K562 (cell line): ENCODE data around the gene EMC10. TPM values are rescaled to one million over a fixed set of nuclear protein-coding genes. Genes with fewer than 3 reads are reported as not detected.

Source experiments
- ATAC-seq: fragments of 200-7000 bp; cut with Tn5 transposase; 3 replicates; pipeline ENCODE4 v1.9.1; 2020; ENCODE audit warnings: moderate library complexity
- BruUV-seq: library from RNA; stranded (reverse); fragments of 400-500 nt; replicated peaks from 2 replicates; lab custom pipeline; 2021; lab: Mats Ljungman, UMichigan
- CTCF ChIA-PET: fragments of 300-600 bp; formaldehyde crosslinking; extraction: SDS; loops from one replicate; lab custom pipeline; 2021; ENCODE audit warnings: low intra/inter-chr PET ratio; lab: Yijun Ruan, JAX
- POLR2A ChIA-PET: fragments of 300-600, 350-650 bp; sonication (Branson Sonifier 250); formaldehyde crosslinking; extraction: SDS; loops from one replicate; lab custom pipeline; 2021; ENCODE audit warnings: antibody characterized with exemption, inconsistent platforms; lab: Yijun Ruan, JAX
- DNase-seq, 4 experiments: peaks; one replicate each; pipeline versions ENCODE4 v3.0.0 to v3.0.0-alpha.2; 2011 to 2018; ENCODE audit warnings: low spot score in 3 of 4, mixed read lengths in 3 of 4; ENCODE audit errors: extremely low read depth in 1 of 4
- FAIRE-seq: peaks from 2 replicates; lab custom pipeline; 2011; peaks lifted over from hg19 to GRCh38; lab: Jason Lieb, UNC
- H2AFZ ChIP-seq: 2 replicates; pipeline ENCODE4 v1.6.0; 2011; ENCODE audit warnings: low read depth, low read length, control low read depth, inconsistent platforms
- H3K27ac ChIP-seq: fragments of 200-600 bp; 3 replicates; pipeline ENCODE4 v1.8.0; 2011; ENCODE audit warnings: low read depth, mild to moderate bottlenecking, control low read depth, inconsistent platforms, low read length, moderate library complexity, mixed read lengths; ENCODE audit errors: extremely low read depth
- H3K27me3 ChIP-seq, 2 experiments: fragments of 300-600 bp in 1 of 2; 2 replicates in 1 of 2; 3 replicates in 1 of 2; pipeline versions ENCODE4 v1.6.0 to v1.8.0; 2011; ENCODE audit warnings: inconsistent platforms in 2 of 2, low read length in 2 of 2, mild to moderate bottlenecking in 1 of 2, mixed read lengths in 1 of 2, moderate library complexity in 1 of 2; ENCODE audit not compliant: control insufficient read depth in 2 of 2, insufficient read depth in 2 of 2
- H3K36me3 ChIP-seq: fragments of 300-600 bp; 3 replicates; pipeline ENCODE4 v1.8.0; 2011; ENCODE audit warnings: mild to moderate bottlenecking, low read length, inconsistent platforms; ENCODE audit not compliant: control insufficient read depth, insufficient read depth
- H3K4me1 ChIP-seq, 2 experiments: fragments of 200-600 bp in 1 of 2; replicated peaks in 1 of 2; 2 replicates in 1 of 2; 3 replicates in 1 of 2; pipeline versions ENCODE4 v1.5.1 to v1.8.0; 2011; ENCODE audit warnings: inconsistent platforms in 2 of 2, low read length in 2 of 2, mild to moderate bottlenecking in 1 of 2, mixed read lengths in 1 of 2, moderate library complexity in 1 of 2; ENCODE audit not compliant: control insufficient read depth in 2 of 2, insufficient read depth in 2 of 2
- H3K4me2 ChIP-seq: 2 replicates; pipeline ENCODE4 v1.6.1; 2011; ENCODE audit warnings: low read length, control low read depth, inconsistent platforms, mixed read lengths; ENCODE audit not compliant: insufficient read depth
- H3K4me3 ChIP-seq: fragments of 200-600 bp; sonication (generic), shearing (Covaris generic); 2 replicates; pipeline ENCODE4 v1.5.1; 2016; ENCODE audit warnings: control low read depth, inconsistent platforms
- H3K79me2 ChIP-seq: fragments of 200-600 bp; 3 replicates; pipeline ENCODE4 v1.8.0; 2011; ENCODE audit warnings: low read length, inconsistent platforms; ENCODE audit not compliant: control insufficient read depth, insufficient read depth
- H3K9ac ChIP-seq, 2 experiments: 2 replicates each; pipeline versions ENCODE4 v1.6.0 to v1.6.1; 2011; ENCODE audit warnings: low read depth in 2 of 2, low read length in 2 of 2, control low read depth in 1 of 2, inconsistent platforms in 1 of 2, mild to moderate bottlenecking in 1 of 2, mixed read lengths in 1 of 2; ENCODE audit not compliant: insufficient read depth in 1 of 2
- H3K9me1 ChIP-seq: one replicate; pipeline ENCODE4 v1.6.0; 2011; ENCODE audit warnings: inconsistent platforms, mild to moderate bottlenecking, low read length, moderate library complexity; ENCODE audit not compliant: control insufficient read depth, insufficient read depth
- H3K9me3 ChIP-seq: replicated peaks from 2 replicates; pipeline ENCODE4 v1.5.1; 2011; ENCODE audit warnings: low read depth, low read length, inconsistent platforms; ENCODE audit not compliant: control insufficient read depth, insufficient read depth
- H4K20me1 ChIP-seq: replicated peaks from 2 replicates; pipeline ENCODE4 v1.6.1; 2011; ENCODE audit warnings: low read length, inconsistent platforms, mixed read lengths; ENCODE audit not compliant: control insufficient read depth, insufficient read depth
- BRCA1 ChIP-seq, 2 experiments: fragments of 450-650 bp in 1 of 2; sonication (generic) in 1 of 2; formaldehyde crosslinking in 1 of 2; IDR thresholded peaks; 2 replicates each; pipeline versions ENCODE4 v1.5.0 to v1.6.1; 2017 to 2020; ENCODE audit warnings: mild to moderate bottlenecking in 1 of 2, missing genetic modification reagents in 1 of 2
- CHD1 ChIP-seq: fragments of 200-600 bp; sonication (generic); IDR thresholded peaks from one replicate; pipeline ENCODE4 v1.6.1; 2012; ENCODE audit warnings: mild to moderate bottlenecking, moderate library complexity, low read length, inconsistent platforms
- ETV1 ChIP-seq: fragments of 450-650 bp; conservative IDR thresholded peaks from 2 replicates; pipeline ENCODE4 v1.6.1; 2016; ENCODE audit warnings: missing genetic modification characterization, control low read depth, low read depth, missing compliant biosample characterization
- FOSL1 ChIP-seq: fragments of 200-800 bp; sonication (Bioruptor generic); conservative IDR thresholded peaks from 2 replicates; pipeline ENCODE4 v1.6.1; 2016; ENCODE audit warnings: missing genetic modification characterization, missing compliant biosample characterization
- NFXL1 ChIP-seq: fragments of 450-650 bp; formaldehyde crosslinking; IDR thresholded peaks from 2 replicates; pipeline ENCODE4 v1.4.0; 2021; ENCODE audit warnings: mild to moderate bottlenecking
- NUFIP1 ChIP-seq: fragments of 450-650 bp; IDR thresholded peaks from 2 replicates; pipeline ENCODE4 v1.6.1; 2018; ENCODE audit not compliant: partially characterized antibody
- PHF8 ChIP-seq: fragments of 200-600 bp; sonication (generic); IDR thresholded peaks from 2 replicates; pipeline ENCODE4 v1.6.1; 2012; ENCODE audit warnings: mixed run types, mild to moderate bottlenecking, inconsistent platforms, low read length, moderate library complexity, borderline replicate concordance
- POLR3A ChIP-seq: IDR thresholded peaks from 2 replicates; pipeline ENCODE4 v1.6.1; 2011; ENCODE audit warnings: borderline replicate concordance, mild to moderate bottlenecking, moderate library complexity; ENCODE audit not compliant: insufficient read length, insufficient read depth; ENCODE audit errors: extremely low read depth
- RBM34 ChIP-seq: fragments of 200-400 bp; formaldehyde crosslinking; IDR thresholded peaks from 2 replicates; pipeline ENCODE4 v1.6.1; 2018; ENCODE audit warnings: low read length, borderline replicate concordance; ENCODE audit not compliant: insufficient read depth
- ZNF324 ChIP-seq: fragments of 250-450 bp; sonication (Bioruptor Pico); IDR thresholded peaks from 2 replicates; pipeline ENCODE4 v1.4.0; 2020; ENCODE audit warnings: mild to moderate bottlenecking
- WGBS: fragments of 100-300 bp; shearing (Covaris generic); methylation state at CpG from one replicate; pipeline ENCODE4 v1.1.6; 2016; ENCODE audit warnings: low coverage, mixed read lengths; ENCODE audit not compliant: insufficient coverage; ENCODE audit errors: missing lambda C conversion rate; 5-methylcytosine and 5-hydroxymethylcytosine counted together
- in situ Hi-C: fragments of 300-500 bp; cut with MboI; formaldehyde crosslinking; loops from 4 replicates; pipeline ENCODE4 v1.15.0; 2018; ENCODE audit warnings: inconsistent platforms, mixed read lengths
- intact Hi-C: fragments of 100-400 bp; cut with micrococcal nuclease; formaldehyde crosslinking; loops from 2 replicates; pipeline ENCODE4 v1.14.2; 2022
- polyA plus RNA-seq, 8 experiments: library from polyadenylated mRNA; depleted of rRNA in 4 of 8; stranded (reverse) in 5 of 8; unstranded in 3 of 8; fragments of >200 nt; fragmentation: Nextera tagmentation in 2 of 8; fragmentation: Illumina TruSeq in 1 of 8; extraction: Ambion mirVana in 2 of 8; extraction: Trizol in 1 of 8; gene quantifications; 2 replicates each; pipeline versions ENCODE4 v1.2.1 to v1.2.3, GENCODE V29; 2011 to 2014; ENCODE audit warnings: inconsistent platforms in 1 of 8, missing spikeins in 1 of 8
- total RNA-seq, 7 experiments: library from RNA; depleted of rRNA in 6 of 7; stranded (reverse); fragments of >200 nt in 6 of 7; fragmentation: Illumina TruSeq in 2 of 7; extraction: Trizol in 2 of 7; gene quantifications; 2 replicates each; pipeline versions ENCODE4 v1.2.1 to v1.2.3, GENCODE V29; 2011 to 2021; ENCODE audit warnings: low replicate concordance in 1 of 7
- TF ChIP-seq, protein P1 (sequence below): fragments of 450-650 bp; formaldehyde crosslinking; conservative IDR thresholded peaks from 2 replicates; pipeline ENCODE4 v1.4.0; 2022; ENCODE audit warnings: mild to moderate bottlenecking, missing genetic modification characterization
- TF ChIP-seq, protein P2 (sequence below): IDR thresholded peaks from 2 replicates; pipeline ENCODE4 v1.6.1; 2011; ENCODE audit not compliant: insufficient read length; ENCODE audit errors: extremely low read depth
- TF ChIP-seq, protein P3 (sequence below): fragments of 450-650 bp; IDR thresholded peaks from 2 replicates; pipeline ENCODE4 v1.6.1; 2018; ENCODE audit not compliant: partially characterized antibody

Gene EMC10
- total and polyA plus RNA-seq, 9 of the 15 experiments (the other 6 are each of a cell fraction or from before 2014, with no cell fraction given) = 1.4 to 46.0 (median 13.1) TPM

DNA sequence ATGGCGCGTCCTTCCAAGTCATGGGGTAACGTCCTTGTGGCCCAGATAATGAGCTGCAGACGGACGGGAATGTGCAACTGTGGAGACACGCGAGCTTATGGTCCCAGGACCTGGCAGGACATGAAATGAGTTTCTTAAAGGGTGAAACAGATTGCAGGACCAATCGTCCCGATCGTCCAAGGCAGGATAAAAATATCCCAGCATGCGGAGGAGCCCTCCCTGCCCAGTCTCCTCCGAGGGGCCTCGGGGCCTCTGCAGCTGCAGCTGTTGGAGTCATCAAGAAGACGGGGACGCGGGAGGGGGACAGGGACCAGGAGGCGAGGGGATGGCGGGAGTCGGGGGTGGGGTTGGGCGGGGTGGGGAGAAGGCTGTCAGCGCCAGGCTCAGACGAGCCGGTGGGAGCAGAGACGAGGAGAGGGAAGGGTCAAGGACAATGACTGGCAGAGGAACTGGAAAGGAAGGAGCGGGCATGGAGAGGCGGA is 14.7 kb downstream of the EMC10 start (continued):
- TF ChIP-seq NUFIP1 (no peak), RBM34 (no peak), ZNF324 (no peak), CHD1 (no peak), POLR3A (no peak)

DNA sequence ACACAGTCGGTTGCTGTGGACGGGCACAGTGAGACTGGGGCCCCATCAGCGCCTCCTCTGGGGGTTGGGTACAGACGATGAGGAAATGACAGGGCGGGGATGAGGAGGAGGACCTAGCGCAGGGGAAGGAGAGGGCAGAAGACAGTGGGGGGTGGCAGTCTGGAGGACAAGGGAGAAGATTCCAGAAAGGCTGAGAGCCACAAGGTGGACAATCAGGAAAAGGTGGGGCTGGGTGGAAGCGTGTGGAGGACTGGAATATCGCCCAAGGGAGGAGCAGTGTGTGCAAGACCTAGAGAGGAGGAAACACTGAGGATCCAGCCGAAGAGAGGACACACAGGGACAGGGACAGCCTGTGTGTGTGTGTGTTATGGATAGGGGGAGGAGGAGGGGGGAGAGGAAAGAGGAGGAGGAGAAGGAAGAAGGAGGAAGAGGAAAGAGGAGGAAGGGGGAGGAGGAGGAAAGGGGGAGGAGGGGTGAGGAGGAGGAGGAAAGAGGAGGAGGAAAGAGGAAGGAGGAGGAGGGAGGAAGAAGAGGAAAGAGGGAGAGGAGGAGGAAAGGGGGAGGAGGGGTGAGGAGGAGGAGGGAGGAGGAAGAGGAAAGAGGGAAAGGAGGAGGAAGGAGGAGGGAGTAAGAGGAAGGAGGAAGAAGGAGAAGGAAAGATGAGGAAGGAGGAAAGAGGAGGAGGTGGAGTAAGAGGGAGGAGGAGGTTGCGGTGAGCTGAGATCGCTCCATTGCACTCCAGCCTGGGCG is 16.2 kb downstream of the EMC10 start:
- no peak overlapping the region for H3K4me3 ChIP-seq
- 0 out of 4 replicates have a peak overlapping the region, but pooled peaks of 1 of the 2 experiments have one; percentile 58 for H3K9ac ChIP-seq
- in situ Hi-C loops = no loop called here
- CTCF ChIA-PET = interaction anchor here (0.6 kb wide), 1 partner anchor 289 kb away, joined by 3 read pairs; no protein-coding TSS in a partner anchor
- no peaks in the 10 kb centered on the region for H4K20me1 ChIP-seq
- no peaks in the 10 kb centered on the region; the same call in 1 of the 2 replicates for H3K9me3 ChIP-seq
- intact Hi-C loops = no loop called here
- 3% methylated on average over 8 of the region's 12 CpGs for WGBS
- no peaks in the 10 kb centered on the region for H3K36me3 ChIP-seq
- H3K27me3 ChIP-seq = peaks cover 0 to 10% of the 10 kb centered on the region in 2 experiments; a peak in 2 of 5 replicates
- FAIRE-seq (peak; percentile 23), DNase-seq (peak; percentile 50 to 60 (median 56)), ATAC-seq (peak; percentile 87)
- H3K4me1 ChIP-seq = peaks cover 3 to 31% of the 10 kb centered on the region in 2 experiments; a peak in 3 of 5 replicates
- no peak overlapping the region for H3K27ac ChIP-seq
- H3K79me2 ChIP-seq = no peaks in the 10 kb centered on the region
- no peak overlapping the region for H2AFZ ChIP-seq
- H3K9me1 ChIP-seq = no peaks in the 10 kb centered on the region
- POLR2A ChIA-PET = no interaction called here
- H3K4me2 ChIP-seq = peak overlapping the region; percentile 24; the same call in 1 of the 2 replicates
- no TSS peak for BruUV-seq
- no peak for TF ChIP-seq ETV1 (tag)
- no peak for TF ChIP-seq BRCA1 (IDR thresholded peaks at IDR 0.05)
- TF ChIP-seq BRCA1 (CRISPR knock-in tag; IDR thresholded peaks at IDR 0.05) = no peak
- no peak for TF ChIP-seq PHF8
- TF ChIP-seq, protein P1, sequence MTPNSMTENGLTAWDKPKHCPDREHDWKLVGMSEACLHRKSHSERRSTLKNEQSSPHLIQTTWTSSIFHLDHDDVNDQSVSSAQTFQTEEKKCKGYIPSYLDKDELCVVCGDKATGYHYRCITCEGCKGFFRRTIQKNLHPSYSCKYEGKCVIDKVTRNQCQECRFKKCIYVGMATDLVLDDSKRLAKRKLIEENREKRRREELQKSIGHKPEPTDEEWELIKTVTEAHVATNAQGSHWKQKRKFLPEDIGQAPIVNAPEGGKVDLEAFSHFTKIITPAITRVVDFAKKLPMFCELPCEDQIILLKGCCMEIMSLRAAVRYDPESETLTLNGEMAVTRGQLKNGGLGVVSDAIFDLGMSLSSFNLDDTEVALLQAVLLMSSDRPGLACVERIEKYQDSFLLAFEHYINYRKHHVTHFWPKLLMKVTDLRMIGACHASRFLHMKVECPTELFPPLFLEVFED = no peak
- no peak for TF ChIP-seq NFXL1 (CRISPR knock-in tag)
- TF ChIP-seq, protein P2, sequence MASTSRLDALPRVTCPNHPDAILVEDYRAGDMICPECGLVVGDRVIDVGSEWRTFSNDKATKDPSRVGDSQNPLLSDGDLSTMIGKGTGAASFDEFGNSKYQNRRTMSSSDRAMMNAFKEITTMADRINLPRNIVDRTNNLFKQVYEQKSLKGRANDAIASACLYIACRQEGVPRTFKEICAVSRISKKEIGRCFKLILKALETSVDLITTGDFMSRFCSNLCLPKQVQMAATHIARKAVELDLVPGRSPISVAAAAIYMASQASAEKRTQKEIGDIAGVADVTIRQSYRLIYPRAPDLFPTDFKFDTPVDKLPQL = no peak
- TF ChIP-seq FOSL1 (tag) = no peak
- TF ChIP-seq, protein P3, sequence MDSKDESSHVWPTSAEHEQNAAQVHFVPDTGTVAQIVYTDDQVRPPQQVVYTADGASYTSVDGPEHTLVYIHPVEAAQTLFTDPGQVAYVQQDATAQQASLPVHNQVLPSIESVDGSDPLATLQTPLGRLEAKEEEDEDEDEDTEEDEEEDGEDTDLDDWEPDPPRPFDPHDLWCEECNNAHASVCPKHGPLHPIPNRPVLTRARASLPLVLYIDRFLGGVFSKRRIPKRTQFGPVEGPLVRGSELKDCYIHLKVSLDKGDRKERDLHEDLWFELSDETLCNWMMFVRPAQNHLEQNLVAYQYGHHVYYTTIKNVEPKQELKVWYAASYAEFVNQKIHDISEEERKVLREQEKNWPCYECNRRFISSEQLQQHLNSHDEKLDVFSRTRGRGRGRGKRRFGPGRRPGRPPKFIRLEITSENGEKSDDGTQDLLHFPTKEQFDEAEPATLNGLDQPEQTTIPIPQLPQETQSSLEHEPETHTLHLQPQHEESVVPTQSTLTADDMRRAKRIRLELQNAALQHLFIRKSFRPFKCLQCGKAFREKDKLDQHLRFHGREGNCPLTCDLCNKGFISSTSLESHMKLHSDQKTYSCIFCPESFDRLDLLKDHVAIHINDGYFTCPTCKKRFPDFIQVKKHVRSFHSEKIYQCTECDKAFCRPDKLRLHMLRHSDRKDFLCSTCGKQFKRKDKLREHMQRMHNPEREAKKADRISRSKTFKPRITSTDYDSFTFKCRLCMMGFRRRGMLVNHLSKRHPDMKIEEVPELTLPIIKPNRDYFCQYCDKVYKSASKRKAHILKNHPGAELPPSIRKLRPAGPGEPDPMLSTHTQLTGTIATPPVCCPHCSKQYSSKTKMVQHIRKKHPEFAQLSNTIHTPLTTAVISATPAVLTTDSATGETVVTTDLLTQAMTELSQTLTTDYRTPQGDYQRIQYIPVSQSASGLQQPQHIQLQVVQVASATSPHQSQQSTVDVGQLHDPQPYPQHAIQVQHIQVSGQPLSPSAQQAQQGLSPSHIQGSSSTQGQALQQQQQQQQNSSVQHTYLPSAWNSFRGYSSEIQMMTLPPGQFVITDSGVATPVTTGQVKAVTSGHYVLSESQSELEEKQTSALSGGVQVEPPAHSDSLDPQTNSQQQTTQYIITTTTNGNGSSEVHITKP = peak; percentile 5
